DND-41 (cell line): ENCODE results near the gene NCOA3.
"Not testable (repeated sequence)": the region's sequence is repeated elsewhere in the genome, so short reads cannot be mapped to it uniquely, and the experiment has no call there.

Source experiments
- ATAC-seq: fragments of 200-7000 bp; cut with Tn5 transposase; 3 replicates; pipeline ENCODE4 v1.9.1; 2021; ENCODE audit warnings: low read depth; ENCODE audit not compliant: insufficient read depth
- DNase-seq: peaks from one replicate; pipeline ENCODE4 v3.0.0-alpha.2; 2020
- H2AFZ ChIP-seq: 2 replicates; pipeline ENCODE4 v1.6.0; 2012; ENCODE audit warnings: low read depth, low read length
- H3K27ac ChIP-seq: 2 replicates; pipeline ENCODE4 v1.5.1; 2012; ENCODE audit warnings: low read length, inconsistent platforms
- H3K27me3 ChIP-seq: fragments of 200-600 bp; sonication (generic); 2 replicates; pipeline ENCODE4 v1.6.0; 2012; ENCODE audit warnings: low read length, mild to moderate bottlenecking, inconsistent platforms; ENCODE audit not compliant: insufficient read depth, poor library complexity
- H3K36me3 ChIP-seq: 2 replicates; pipeline ENCODE4 v1.5.1; 2012; ENCODE audit warnings: low read length, inconsistent platforms; ENCODE audit not compliant: insufficient read depth
- H3K4me1 ChIP-seq: 2 replicates; pipeline ENCODE4 v1.5.1; 2012; ENCODE audit warnings: mild to moderate bottlenecking, low read length; ENCODE audit not compliant: insufficient read depth
- H3K4me2 ChIP-seq: 2 replicates; pipeline ENCODE4 v1.6.0; 2012; ENCODE audit warnings: mild to moderate bottlenecking, moderate library complexity, low read length, inconsistent platforms; ENCODE audit not compliant: insufficient read depth
- H3K4me3 ChIP-seq, 2 experiments: fragments of 200-600 bp in 1 of 2; shearing (Covaris generic) in 1 of 2; 2 replicates each; pipeline ENCODE4 v1.5.1; 2012 to 2016; ENCODE audit warnings: inconsistent platforms in 2 of 2, low read length in 2 of 2, mild to moderate bottlenecking in 2 of 2, low read depth in 1 of 2, moderate library complexity in 1 of 2
- H3K79me2 ChIP-seq: 2 replicates; pipeline ENCODE4 v1.6.0; 2012; ENCODE audit warnings: low read length, inconsistent platforms; ENCODE audit not compliant: insufficient read depth
- H3K9ac ChIP-seq: 2 replicates; pipeline ENCODE4 v1.6.0; 2012; ENCODE audit warnings: low read depth, mild to moderate bottlenecking, inconsistent platforms, low read length, moderate library complexity
- H3K9me3 ChIP-seq: 2 replicates; pipeline ENCODE4 v1.5.1; 2012; ENCODE audit warnings: low read length, moderate library complexity, mild to moderate bottlenecking, inconsistent platforms; ENCODE audit not compliant: insufficient read depth, severe bottlenecking
- H4K20me1 ChIP-seq: 2 replicates; pipeline ENCODE4 v1.6.0; 2012; ENCODE audit warnings: low read length; ENCODE audit not compliant: insufficient read depth
- EZH2 ChIP-seq: IDR thresholded peaks from 3 replicates; pipeline ENCODE4 v1.6.1; 2012; ENCODE audit warnings: borderline replicate concordance, low read depth, mild to moderate bottlenecking, moderate library complexity, low read length, inconsistent platforms; ENCODE audit not compliant: severe bottlenecking
- TF ChIP-seq, protein P1 (sequence below): IDR thresholded peaks from 2 replicates; pipeline ENCODE4 v1.5.1; 2012; ENCODE audit warnings: borderline replicate concordance, low read length, moderate library complexity, mild to moderate bottlenecking; ENCODE audit not compliant: poor library complexity, severe bottlenecking; ENCODE audit errors: extremely low read depth

Gene NCOA3

DNA sequence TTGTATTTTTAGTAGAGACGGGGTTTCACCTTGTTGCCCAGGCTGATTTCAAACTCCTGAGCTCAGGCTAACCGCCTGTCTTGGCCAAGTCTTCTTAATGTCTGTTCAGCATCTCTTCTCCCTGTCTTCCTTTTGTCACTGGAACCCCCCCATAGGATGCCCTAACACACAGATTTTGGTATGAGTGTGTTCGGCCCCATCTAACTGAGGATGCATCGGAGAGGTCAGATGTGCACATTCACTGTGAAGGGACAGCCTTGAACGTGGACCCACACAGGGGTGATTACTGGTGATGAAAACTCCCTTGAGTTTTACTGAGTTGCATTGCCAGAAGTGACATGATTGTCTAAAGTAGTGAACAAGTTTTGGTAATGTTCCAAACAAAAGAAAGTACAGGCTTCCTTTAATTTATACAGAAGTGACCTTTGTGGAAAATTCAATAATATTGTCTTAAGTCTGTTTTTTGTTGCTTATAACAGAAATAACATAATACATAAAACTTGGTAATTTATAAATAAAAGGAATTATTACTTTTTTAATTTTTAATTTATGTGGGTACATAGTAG lies 40.5 kb upstream of the NCOA3 start:
- no peak for DNase-seq
- Histone ChIP-seq H2AFZ (no peak overlapping the region), H3K27me3 (no peaks in the 10 kb centered on the region), H3K4me3 (no peak overlapping the region), H4K20me1 (no peaks in the 10 kb centered on the region), H3K4me1 (no peaks in the 10 kb centered on the region), H3K9ac (no peak overlapping the region), H3K79me2 (no peaks in the 10 kb centered on the region), H3K27ac (no peak overlapping the region), H3K9me3 (no peaks in the 10 kb centered on the region), H3K36me3 (no peaks in the 10 kb centered on the region), H3K4me2 (no peak overlapping the region)
- ATAC-seq: no peak
- no peak for TF ChIP-seq EZH2
- TF ChIP-seq, protein P1, sequence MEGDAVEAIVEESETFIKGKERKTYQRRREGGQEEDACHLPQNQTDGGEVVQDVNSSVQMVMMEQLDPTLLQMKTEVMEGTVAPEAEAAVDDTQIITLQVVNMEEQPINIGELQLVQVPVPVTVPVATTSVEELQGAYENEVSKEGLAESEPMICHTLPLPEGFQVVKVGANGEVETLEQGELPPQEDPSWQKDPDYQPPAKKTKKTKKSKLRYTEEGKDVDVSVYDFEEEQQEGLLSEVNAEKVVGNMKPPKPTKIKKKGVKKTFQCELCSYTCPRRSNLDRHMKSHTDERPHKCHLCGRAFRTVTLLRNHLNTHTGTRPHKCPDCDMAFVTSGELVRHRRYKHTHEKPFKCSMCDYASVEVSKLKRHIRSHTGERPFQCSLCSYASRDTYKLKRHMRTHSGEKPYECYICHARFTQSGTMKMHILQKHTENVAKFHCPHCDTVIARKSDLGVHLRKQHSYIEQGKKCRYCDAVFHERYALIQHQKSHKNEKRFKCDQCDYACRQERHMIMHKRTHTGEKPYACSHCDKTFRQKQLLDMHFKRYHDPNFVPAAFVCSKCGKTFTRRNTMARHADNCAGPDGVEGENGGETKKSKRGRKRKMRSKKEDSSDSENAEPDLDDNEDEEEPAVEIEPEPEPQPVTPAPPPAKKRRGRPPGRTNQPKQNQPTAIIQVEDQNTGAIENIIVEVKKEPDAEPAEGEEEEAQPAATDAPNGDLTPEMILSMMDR: no peak

- H3K27me3 ChIP-seq, H3K4me2 ChIP-seq, H4K20me1 ChIP-seq, H3K4me1 ChIP-seq, H3K79me2 ChIP-seq, H3K4me3 ChIP-seq, H2AFZ ChIP-seq, DNase-seq, H3K9ac ChIP-seq, H3K27ac ChIP-seq, ATAC-seq, H3K9me3 ChIP-seq, H3K36me3 ChIP-seq: not testable (repeated sequence)
These were observed 39.8 kb upstream of the NCOA3 start for GRCh38 chr20:47461906-47462305.

GRCh38 chr20:47464380-47465101 lies 37.1 kb upstream of the NCOA3 start:
- no peaks in the 10 kb centered on the region for H3K4me1 ChIP-seq
- H2AFZ ChIP-seq: no peak overlapping the region
- no peaks in the 10 kb centered on the region for H4K20me1 ChIP-seq
- H3K9me3 ChIP-seq: no peaks in the 10 kb centered on the region
- H3K9ac ChIP-seq: no peak overlapping the region
- no peaks in the 10 kb centered on the region for H3K27me3 ChIP-seq
- H3K79me2 ChIP-seq: no peaks in the 10 kb centered on the region
- no peak for DNase-seq
- no peak overlapping the region for H3K27ac ChIP-seq
- no peak overlapping the region for H3K4me3 ChIP-seq
- ATAC-seq: no peak
- H3K4me2 ChIP-seq: no peak overlapping the region
- no peaks in the 10 kb centered on the region for H3K36me3 ChIP-seq
- TF ChIP-seq, protein P1: no peak
- TF ChIP-seq EZH2: no peak

- ATAC-seq (no peak), DNase-seq (no peak)
- H3K36me3 ChIP-seq: no peaks in the 10 kb centered on the region
- no peak overlapping the region for H3K4me3 ChIP-seq
- H3K27me3 ChIP-seq: no peaks in the 10 kb centered on the region
- H2AFZ ChIP-seq: no peak overlapping the region
- H4K20me1 ChIP-seq: no peaks in the 10 kb centered on the region
- no peak overlapping the region for H3K27ac ChIP-seq
- no peak overlapping the region for H3K9ac ChIP-seq
- H3K4me1 ChIP-seq: no peaks in the 10 kb centered on the region
- H3K4me2 ChIP-seq: no peak overlapping the region
- H3K9me3 ChIP-seq: no peaks in the 10 kb centered on the region
- TF ChIP-seq, protein P1: no peak
- no peak for TF ChIP-seq EZH2
- H3K79me2 ChIP-seq: no peaks in the 10 kb centered on the region
These were observed 36.2 kb upstream of the NCOA3 start for GRCh38 chr20:47465335-47466090.
